NCI-H1105 (cell line): ENCODE measurements around the gene FAF2.
"Not testable (repeated sequence)": the region's sequence is repeated elsewhere in the genome, so short reads cannot be mapped to it uniquely, and the experiment has no call there.

Source experiments
- DNase-seq: peaks from one replicate; lab custom pipeline; 2025; lab: John Stamatoyannopoulos, UW

The FAF2 gene, protein sequence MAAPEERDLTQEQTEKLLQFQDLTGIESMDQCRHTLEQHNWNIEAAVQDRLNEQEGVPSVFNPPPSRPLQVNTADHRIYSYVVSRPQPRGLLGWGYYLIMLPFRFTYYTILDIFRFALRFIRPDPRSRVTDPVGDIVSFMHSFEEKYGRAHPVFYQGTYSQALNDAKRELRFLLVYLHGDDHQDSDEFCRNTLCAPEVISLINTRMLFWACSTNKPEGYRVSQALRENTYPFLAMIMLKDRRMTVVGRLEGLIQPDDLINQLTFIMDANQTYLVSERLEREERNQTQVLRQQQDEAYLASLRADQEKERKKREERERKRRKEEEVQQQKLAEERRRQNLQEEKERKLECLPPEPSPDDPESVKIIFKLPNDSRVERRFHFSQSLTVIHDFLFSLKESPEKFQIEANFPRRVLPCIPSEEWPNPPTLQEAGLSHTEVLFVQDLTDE

DNA sequence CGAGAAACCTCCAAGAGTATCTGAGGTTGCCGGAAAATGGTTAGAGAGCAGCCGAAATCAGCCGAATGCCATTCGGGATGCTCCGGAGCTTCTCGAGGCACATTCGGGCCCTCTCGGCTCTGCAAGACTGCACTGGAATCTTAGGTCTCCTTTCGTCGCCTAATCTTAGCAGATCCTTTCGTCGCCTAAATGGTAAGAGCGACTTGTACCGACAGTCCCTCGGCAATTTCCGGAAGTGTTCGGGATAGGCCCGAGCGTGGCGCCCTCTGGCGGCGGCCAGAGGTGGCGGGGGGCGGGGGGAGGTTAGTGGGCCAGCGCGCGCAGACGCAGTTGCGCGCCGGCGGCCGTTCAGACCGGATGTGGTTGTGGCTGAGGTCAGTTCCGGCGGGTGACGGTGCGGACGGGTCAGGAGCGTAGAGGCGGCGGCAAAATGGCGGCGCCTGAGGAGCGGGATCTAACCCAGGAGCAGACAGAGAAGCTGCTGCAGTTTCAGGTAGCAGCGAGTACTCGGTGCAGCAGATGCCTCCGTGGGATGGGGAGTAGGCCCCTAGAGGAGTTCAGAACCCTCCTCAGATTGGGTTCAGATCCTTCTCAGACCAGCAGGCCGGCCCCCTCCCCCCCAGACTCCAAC is at the start of gene FAF2:
Gene FAF2 (plus strand): TSS at position 408 of the 631 bp plus-strand sequence. CDS start 23 bp downstream, at position 431.
- peak; percentile 95 for DNase-seq

DNA sequence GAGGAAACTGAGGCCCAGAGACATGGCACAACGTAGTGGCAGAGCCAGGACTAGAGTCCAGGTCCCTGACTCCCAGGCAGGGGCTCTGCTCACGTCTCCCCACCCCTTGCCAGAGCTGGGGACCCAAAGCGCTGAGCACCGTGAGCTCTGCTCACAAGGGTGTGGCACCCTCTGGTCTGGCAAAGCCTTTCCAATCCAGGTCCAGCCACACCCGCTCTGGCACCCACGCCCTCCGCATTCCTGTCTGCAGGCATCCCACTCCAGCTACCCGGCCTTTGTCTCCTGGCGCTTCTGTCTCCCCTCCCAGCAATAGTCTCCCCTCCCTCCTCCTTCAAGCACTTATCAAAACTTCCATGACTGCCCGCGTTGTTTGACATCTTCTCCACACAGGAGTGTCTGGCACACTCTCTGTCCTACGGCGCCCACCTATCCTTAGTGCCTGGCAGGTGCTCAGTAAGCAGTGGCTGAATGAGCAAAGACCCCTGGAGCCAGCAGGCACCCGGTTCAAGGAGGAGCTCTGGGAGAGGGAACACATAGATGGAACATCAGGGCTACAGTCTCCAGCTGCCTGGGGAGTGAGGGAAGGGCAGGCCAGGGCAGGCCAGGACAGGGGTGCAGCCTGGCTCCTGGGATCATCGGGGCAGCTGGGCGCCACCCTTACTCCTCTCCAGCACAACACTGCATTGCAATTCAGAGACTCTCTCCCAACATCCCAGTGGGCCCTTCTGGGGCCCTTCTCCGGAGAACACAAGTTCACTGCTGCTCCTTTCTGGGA is 47.6 kb upstream of the FAF2 start:
- DNase-seq, result no peak

DNA sequence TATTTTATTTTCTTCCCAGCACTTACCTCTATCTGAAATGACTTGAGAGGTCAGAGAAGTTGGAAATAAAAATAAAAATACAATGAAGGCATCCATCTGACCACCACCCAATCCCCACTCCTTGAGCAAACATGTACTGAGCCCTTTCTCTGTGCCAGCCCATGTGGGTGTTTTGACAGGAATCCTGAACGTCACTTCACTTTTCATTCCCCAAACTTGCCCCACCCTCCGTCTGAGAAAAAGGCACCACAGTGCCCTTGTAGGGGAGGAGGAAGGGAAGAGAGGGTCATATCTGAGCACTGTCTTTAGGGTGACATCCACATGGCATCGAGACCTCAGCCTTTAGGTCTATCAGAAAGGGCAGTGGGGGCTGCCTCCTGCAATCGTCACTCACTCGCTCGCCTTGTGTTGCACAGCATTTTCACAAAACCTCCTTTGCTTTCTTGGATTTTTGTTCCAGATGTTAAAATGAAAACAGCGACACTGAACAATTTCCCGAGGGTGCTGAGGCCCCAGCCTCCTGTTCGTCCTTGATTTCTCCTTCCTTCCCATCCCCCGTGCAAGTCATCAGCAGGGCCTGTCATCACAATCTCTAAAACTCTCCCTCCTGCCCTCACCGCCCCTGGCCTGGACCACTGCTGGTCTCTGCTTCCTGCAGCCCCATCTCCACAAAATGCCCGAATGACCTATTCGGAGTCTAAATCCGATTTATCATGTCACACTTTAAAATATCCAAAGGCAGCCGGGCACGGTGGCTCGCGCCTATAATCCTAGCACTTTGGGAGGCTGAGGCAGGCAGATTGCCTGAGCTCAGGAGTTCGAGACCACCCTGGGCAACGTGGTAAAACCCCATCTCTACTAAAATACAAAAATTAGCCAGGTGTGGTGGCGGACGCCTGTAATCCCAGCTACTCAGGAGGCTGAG is 46.6 kb upstream of the FAF2 start:
- DNase-seq, result no peak

DNA sequence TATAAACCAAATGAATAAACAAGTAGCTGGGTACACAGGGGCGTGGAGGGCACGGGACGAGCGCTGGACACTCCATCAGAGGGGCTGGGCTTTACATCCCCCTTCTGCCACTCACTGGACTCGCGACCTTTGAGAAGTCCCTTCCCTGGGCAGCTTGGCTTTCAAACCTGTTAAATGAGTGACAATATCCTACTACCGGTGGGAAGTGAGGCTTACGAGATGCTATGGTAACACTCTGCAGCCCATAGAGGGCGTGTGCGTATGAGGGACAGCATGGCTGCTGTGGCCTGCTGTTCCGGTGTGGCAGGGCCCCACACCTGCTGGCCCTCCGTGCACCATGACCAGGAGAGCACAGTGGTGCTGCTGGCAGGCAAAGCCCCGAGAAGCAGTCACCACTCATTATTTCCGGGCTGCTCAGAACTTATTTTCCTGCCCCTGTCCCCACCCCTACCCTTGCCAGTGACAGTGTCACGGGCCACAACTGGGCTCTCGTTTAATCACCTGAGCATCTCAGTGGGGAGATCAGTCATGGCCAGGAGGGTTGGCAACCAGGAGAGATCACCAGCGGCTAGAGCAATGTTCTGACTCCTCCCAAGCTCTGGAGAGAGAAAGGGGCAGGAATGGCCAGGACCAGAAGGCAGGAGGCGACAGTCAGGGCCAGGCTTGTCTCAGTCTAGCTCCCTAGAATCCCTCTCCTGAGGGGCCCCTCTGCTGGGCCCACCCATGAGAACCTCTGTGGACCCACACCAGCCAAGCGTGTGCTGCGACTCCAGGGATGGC is 42.3 kb upstream of the FAF2 start:
- no peak for DNase-seq

DNA sequence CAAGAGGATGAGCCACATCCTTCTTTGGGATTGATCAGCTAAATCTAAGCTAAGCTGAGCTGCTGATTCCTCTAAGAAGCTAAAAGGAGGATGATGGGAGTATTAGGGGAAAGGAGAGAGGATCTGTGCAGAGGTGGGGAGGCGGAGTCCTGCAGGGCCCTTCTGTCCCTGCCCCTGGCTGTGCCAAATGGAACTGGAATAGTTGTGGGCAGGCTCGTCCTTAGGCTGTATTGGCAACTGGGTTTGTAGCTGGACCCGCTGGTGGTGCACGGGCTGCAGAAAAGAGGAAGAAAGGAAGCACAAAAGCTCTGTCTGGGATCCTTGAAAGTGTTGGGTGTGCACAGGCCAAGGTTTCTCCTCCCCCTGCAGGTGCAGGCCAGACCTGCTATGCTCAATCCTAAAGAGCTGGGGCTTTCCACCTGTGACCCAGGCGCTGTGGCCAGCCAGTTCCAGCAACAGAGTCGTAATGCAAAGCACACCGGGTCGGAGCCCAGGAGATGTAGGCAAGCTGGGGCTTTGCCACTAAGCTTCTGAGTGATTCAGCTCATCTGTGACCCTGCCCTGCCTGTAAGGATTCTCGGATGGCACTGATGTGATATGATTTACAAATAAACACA is 41.6 kb upstream of the FAF2 start:
- DNase-seq, result no peak

DNA sequence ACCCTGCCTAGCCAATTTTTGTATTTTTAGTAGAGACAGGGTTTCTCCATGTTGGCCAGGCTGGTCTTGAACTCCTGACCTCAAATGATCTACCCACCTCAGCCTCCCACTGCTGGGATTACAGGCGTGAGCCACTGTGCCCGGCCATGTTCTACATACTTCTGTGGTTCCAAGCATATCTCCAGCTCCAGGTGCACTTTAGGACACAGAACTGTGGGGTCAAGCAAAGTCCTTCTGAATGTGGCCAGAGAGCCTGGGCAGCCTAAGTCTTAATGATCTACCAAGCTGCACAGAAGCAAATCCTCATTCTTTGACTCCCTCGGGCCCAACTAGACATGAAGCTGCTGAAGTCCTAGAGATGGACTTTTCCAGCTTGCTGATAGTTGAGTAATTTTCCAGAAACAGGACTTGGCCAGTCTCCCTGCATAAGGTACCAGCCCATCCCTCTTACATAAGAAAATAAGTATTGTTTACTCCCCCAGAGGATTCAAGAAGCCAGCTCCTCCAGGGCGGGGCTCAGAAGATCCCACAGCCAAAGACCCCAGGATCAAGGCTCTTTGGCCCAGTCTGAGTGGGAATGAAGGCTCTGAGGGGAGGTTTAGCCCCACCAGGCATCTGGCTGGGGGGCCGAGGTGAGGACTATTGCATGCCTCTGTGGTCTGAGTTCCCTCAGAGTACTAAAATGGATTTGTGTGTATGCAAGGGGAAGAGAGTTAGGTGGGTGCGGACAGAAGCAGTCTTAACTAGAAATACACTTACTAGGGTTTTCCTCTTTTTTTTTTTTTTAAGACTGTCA is 40.5 kb upstream of the FAF2 start:
- DNase-seq, result no peak

DNA sequence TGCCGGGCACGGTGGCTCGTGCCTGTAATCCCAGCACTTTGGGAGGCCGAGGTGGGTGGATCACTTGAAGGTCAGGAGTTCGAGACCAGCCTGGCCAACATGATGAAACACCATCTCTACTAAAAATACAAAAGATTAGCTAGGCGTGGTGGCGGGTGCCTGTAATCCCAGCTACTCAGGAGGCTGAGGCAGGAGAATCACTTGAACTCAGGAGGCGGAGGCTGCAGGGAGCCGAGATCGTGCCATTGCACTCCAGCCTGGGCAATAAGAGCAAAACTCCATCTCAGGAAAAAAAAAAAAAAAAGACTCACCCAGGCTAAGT is 40.0 kb upstream of the FAF2 start:
- DNase-seq, result not testable (repeated sequence)

DNA sequence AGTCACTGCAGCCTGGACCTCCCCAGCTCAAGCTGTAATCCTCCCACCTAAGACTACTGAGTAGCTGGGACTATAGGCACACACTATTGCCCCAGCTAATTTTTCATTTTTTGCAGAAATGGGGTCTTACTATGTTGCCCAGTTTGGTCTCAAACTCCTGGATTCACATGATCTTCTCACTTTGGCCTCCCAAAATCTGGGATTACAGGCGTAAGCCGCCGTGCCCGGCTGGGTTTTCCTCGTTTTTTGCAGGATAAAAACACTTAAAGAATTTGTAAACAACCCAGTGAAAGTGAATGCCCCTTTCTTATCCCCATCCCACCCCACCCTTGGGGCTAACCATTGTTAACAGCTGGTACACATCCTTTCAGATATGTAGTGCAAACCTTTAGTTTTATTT is 39.6 kb upstream of the FAF2 start:
- DNase-seq, result no peak

DNA sequence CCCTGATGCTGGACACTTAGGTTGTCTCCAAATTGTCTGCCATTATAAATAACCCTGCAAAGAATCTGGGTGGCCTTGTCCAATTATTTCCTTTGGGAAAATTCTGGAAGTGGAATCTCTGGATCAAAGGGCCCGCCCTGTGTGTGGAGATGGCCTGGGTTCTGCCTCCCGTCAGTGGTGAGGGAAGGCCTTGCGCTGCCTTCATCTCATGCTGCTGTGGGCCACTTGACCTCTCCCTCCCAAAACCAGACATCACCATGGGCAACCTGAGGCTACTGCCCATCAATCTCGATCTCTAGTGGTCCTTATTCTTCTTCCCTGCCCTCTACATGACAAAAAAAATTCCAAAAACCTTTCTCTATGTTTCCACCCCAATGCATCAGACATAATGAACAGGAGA is 38.4 kb upstream of the FAF2 start:
- no peak for DNase-seq

DNA sequence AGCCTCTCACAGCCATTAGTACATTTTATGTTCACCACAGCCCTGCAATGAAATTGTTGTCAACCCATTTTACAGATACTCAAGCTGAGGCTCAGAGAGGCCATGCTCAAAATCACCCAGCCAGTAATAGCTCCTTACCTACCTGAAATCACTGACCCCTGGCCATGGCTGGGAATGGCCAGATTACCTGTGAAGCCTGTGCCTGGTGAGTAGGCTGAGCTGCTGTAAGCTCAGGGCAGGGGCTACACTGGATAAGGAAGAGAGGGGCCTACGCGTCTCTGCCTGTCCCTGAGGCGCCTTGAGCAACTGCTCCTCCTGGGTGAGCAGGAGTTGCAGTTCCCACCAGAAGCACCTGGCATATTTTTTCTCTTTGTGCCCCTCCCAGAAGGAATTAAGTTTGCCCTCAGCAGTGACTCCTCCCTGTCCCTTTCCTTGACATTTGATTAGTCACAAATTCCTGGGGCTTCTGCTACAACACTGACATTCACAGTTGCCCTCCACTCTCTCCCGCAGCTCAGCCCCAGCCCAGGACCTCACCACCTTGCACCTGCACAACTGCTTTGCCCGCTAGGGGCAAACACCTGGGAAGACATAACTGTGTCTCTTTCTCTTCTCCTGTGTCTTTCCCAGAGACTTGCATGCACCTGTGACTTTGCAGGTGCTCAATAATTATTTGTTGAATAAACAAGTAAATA is 37.6 kb upstream of the FAF2 start:
- no peak for DNase-seq

DNA sequence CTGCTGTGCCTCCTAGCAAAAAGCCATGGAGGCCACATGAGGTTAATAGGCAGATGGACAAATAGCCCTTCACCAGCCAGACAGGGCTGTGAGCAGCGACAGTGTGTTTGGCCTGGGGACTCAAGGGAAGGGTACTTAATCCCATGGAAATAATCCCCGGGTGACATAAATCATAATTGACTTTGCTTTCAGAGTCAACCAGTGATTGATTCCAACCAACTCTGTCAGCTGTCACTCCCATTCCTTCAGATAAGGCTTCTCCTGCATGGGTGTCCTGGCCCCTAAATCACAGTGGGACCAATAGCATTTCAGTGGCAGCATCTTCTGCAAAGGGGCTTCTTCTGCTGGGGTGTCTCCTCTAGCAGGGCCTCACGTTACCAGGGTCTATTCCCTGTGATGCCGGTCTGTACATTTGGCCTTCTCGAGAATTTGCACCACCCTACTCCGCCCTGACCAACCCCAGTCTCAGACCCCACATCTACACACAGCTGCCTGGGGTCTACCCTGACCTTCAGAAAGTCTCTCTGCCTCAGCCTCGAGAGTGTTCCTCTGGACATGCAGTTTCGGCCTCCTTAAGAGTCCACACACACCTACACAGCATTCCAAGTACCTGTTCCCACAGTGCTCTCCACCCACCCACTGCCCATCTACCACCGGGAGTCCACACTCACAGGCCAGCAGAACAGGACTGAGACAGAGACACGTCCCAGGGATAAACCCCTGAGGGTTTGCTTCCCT is 35.5 kb upstream of the FAF2 start:
- DNase-seq, result no peak

DNA sequence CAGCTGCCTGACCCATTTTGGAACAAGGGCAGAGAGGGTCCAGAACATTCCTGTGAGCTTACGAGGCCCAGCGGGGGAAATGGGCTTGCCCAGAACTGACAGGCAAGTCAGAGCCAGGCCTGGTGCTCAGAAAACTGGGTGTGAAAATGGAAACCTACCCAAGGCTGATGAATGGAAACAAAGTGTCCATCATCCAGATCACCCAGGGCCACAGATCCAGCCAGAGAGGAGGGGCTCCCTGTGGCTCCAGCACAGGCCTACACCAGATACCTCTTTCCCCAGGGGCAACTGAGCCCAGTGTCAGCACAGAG is 35.0 kb upstream of the FAF2 start:
- no peak for DNase-seq

DNA sequence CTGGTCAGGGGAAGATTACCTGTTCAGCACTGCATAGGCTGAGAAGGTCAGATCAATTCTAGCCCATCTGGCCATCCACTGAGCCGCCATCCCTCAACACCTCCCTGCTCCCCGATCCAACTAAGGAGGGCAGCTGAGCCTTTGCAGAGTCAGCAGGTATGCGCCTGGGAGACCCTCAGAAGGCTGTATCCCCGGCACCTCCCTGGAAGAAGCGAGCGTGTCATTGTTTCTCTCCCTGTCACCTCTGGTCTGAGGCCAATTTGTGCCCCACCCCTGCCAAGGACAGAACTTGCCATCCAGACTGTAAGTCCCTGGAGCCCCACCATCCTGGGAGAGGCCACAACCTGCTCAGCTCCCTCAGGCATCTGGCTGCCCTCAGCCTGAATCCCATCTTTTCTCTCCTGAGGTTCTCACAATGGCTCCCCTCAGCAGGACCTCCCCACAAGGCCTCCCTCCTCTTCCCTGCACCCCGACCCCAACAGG is 34.4 kb upstream of the FAF2 start:
- DNase-seq, result no peak

DNA sequence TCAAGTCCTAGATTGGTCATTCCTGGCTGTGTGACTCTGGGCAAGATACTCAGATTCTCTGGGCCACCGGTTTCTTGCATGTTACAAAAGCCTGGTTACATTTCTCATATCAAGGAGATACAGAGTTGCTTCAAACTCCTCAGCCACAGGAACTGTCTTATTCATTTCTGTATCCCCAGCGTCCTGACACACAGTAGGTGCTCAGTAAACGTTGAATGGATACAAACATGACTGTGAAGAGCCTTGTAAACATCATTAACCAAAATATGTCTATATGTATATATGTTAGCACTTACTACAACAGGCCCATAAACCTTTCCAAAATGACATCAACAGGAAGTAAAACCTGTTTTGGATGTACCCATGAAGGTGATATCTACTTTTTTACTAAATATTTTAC is 33.5 kb upstream of the FAF2 start:
- DNase-seq, result no peak

DNA sequence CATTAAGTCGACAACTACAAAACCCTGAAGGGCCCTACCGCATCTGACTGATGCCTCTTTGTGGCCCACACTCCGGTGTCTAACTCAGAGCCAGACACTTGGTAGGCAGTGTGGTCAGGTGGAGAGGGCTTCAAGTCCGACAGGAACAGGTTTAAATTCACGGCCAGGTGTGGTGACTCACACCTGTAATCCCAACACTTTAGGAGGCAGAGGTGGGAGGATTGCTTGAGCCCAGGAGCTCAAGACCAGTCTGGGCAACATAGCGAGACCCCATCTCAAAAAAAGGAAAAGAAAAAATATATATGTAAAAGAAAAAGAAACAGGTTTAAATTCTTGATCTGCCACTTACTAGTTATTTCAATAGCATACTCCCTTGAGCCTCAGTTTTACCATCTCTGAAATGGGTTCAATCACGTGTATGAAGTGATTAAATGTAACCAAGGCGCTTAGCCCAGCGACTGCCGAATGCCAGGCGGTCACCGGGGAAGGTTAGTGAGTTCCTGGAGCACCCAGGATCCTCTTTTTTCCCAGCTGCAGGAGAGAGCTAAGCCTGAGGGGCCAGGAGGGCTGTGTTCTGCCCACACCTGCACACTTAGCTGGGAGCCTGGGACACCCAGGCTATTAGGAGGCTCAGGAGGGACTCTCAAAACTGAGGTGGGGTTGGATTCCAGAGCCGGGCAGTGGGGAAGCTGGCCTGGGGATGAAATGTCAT is 32.8 kb upstream of the FAF2 start:
- DNase-seq, result no peak

DNA sequence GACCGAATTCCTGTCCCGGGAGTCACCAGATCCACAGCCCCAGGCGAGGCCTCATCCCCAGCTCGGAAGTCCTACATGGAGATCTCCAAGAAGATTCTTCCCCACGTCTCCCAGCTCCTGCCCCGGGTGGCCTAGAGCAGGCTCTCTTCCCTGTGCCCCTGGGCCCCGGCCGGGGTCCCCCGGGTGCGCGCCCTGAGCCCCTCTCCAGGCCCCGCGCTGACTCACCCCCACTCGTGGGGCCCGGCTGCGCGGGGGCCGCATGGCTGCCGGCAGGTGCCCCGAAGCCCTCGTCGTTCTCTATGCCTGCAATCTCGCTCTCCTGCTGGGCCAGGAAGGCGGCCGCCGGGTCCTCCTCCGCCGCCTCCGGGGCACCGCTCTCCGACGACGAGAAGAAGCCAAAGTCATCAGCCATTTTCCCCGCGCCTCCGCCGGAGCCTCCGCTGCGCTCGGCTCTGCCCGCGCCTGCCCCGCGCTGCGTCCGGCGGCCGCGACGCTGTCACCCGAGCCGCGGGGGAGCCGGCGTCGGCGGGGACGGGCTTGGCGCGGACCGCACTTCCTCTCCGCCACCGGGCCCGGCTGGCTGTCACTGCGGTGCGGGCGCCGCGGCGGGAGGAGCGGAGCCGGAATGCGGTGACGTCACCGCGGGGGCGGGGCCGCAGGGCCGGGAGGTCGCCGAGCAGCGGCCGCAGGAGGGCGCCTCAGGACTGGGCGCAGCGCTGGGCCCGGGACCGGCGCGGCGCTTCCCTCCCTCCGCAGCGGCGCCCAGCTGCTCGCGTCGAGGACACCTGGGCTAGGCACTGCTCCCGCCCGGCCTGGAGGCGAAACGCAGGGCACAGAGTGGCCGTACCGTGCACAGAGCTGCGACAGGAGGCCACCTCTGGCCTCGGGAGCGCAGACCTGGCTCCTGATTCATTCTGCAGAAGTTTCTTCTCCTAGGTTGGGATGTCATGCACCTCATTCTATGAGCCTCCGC is 31.9 kb upstream of the FAF2 start, which contains the start of gene CLTB:
Gene CLTB (minus strand): TSS at position 588 of the 973 bp plus-strand sequence. CDS start 176 bp downstream, at position 412.
- peak; percentile 40 for DNase-seq
